SK-N-SH (cell line): ENCODE results near the gene DYNC2LI1. TPM values are rescaled to one million over a fixed set of nuclear protein-coding genes. Genes with fewer than 3 reads are reported as not detected.

ENCODE experiments used
- CTCF ChIA-PET: fragments of 300-600, 350-600 bp; formaldehyde crosslinking; extraction: SDS; loops from one replicate; lab custom pipeline; 2021; lab: Yijun Ruan, JAX
- POLR2A ChIA-PET: fragments of 350-600 bp; sonication (Branson Sonifier 250); formaldehyde crosslinking; extraction: SDS; loops from one replicate; lab custom pipeline; 2020; ENCODE audit warnings: antibody characterized with exemption, inconsistent platforms; lab: Yijun Ruan, JAX
- DNase-seq: peaks from one replicate; pipeline ENCODE4 v3.0.0; 2012
- H2AFZ ChIP-seq: fragments of 200-600 bp; sonication (generic); 2 replicates; pipeline ENCODE4 v1.8.1; 2016; ENCODE audit warnings: antibody characterized with exemption, mild to moderate bottlenecking, low read depth
- H3F3A ChIP-seq: fragments of 200-600 bp; sonication (generic); replicated peaks from 2 replicates; pipeline ENCODE3; 2016; ENCODE audit warnings: antibody characterized with exemption, mild to moderate bottlenecking; ENCODE audit not compliant: insufficient read depth
- H3K27ac ChIP-seq, 2 experiments: fragments of 200-500 bp in 1 of 2; fragments of 200-600 bp in 1 of 2; sonication (Bioruptor generic) in 1 of 2; sonication (generic), shearing (Covaris generic) in 1 of 2; 2 replicates each; pipeline versions ENCODE4 v1.5.1 to v1.6.1; 2014 to 2016; ENCODE audit warnings: low read depth in 2 of 2, inconsistent platforms in 1 of 2, low read length in 1 of 2, mild to moderate bottlenecking in 1 of 2, mixed read lengths in 1 of 2
- H3K27me3 ChIP-seq: fragments of 200-600 bp; sonication (generic), shearing (Covaris generic); 2 replicates; pipeline ENCODE4 v1.6.1; 2016; ENCODE audit warnings: mixed run types; ENCODE audit not compliant: insufficient read depth
- H3K36me3 ChIP-seq, 2 experiments: fragments of 200-500 bp in 1 of 2; fragments of 200-600 bp in 1 of 2; sonication (Bioruptor generic) in 1 of 2; sonication (generic) in 1 of 2; replicated peaks in 1 of 2; 2 replicates each; pipeline versions ENCODE3 to v1.5.1; 2014 to 2016; ENCODE audit warnings: low read length in 1 of 2, mild to moderate bottlenecking in 1 of 2; ENCODE audit not compliant: insufficient read depth in 2 of 2, control insufficient read depth in 1 of 2
- H3K4me1 ChIP-seq, 2 experiments: fragments of 200-500 bp in 1 of 2; fragments of 200-600 bp in 1 of 2; sonication (Bioruptor generic) in 1 of 2; sonication (generic), shearing (Covaris generic) in 1 of 2; 2 replicates each; pipeline versions ENCODE4 v1.5.1 to v1.6.1; 2014 to 2016; ENCODE audit warnings: low read depth in 1 of 2, low read length in 1 of 2, mixed run types in 1 of 2; ENCODE audit not compliant: insufficient read depth in 2 of 2, control insufficient read depth in 1 of 2
- H3K4me2 ChIP-seq: fragments of 200-600 bp; sonication (generic), shearing (Covaris generic); 2 replicates; pipeline ENCODE4 v1.6.1; 2017; ENCODE audit warnings: mixed run types
- H3K4me3 ChIP-seq, 2 experiments: fragments of 200-500 bp in 1 of 2; fragments of 200-600 bp in 1 of 2; sonication (Bioruptor generic) in 1 of 2; sonication (generic), shearing (Covaris generic) in 1 of 2; 2 replicates each; pipeline versions ENCODE4 v1.5.1 to v1.8.1; 2014 to 2016; ENCODE audit warnings: low read depth in 2 of 2, inconsistent platforms in 1 of 2, low read length in 1 of 2, mild to moderate bottlenecking in 1 of 2, mixed read lengths in 1 of 2, moderate library complexity in 1 of 2
- H3K79me2 ChIP-seq: fragments of 200-600 bp; sonication (generic); 2 replicates; pipeline ENCODE4 v1.8.1; 2017; ENCODE audit warnings: mild to moderate bottlenecking; ENCODE audit not compliant: insufficient read depth
- H3K9ac ChIP-seq: fragments of 200-600 bp; sonication (generic); 2 replicates; pipeline ENCODE4 v1.6.1; 2017; ENCODE audit warnings: mixed run types
- H3K9me2 ChIP-seq: fragments of 200-600 bp; sonication (generic); 2 replicates; pipeline ENCODE4 v1.6.1; 2017; ENCODE audit warnings: mixed run types
- H3K9me3 ChIP-seq: fragments of 200-600 bp; sonication (generic); 2 replicates; pipeline ENCODE4 v1.6.1; 2017; ENCODE audit warnings: mixed run types, mild to moderate bottlenecking, moderate library complexity
- H4K20me1 ChIP-seq: fragments of 200-600 bp; sonication (generic); 2 replicates; pipeline ENCODE4 v1.6.1; 2017; ENCODE audit warnings: mild to moderate bottlenecking, mixed run types; ENCODE audit not compliant: insufficient read depth
- CHD2 ChIP-seq: fragments of 150-350 bp; IDR thresholded peaks from 2 replicates; pipeline ENCODE4 v1.6.1; 2018; ENCODE audit warnings: low read length; ENCODE audit not compliant: partially characterized antibody
- ELF1 ChIP-seq: IDR thresholded peaks from 2 replicates; pipeline ENCODE4 v1.4.0; 2012
- EP300 ChIP-seq, 2 experiments: IDR thresholded peaks; 2 replicates each; pipeline versions ENCODE4 v1.4.0 to v1.6.1; 2012; ENCODE audit warnings: borderline replicate concordance in 1 of 2, low read depth in 1 of 2, low read length in 1 of 2
- FOSL2 ChIP-seq: IDR thresholded peaks from 2 replicates; pipeline ENCODE4 v1.4.0; 2012; ENCODE audit warnings: low read depth, mild to moderate bottlenecking, moderate library complexity, borderline replicate concordance
- FOXM1 ChIP-seq: IDR thresholded peaks from 2 replicates; pipeline ENCODE4 v1.4.0; 2012; ENCODE audit warnings: low read depth, mild to moderate bottlenecking
- GATA2 ChIP-seq: sonication (generic); formaldehyde crosslinking; IDR thresholded peaks from 2 replicates; pipeline ENCODE4 v1.5.0; 2020; ENCODE audit warnings: mild to moderate bottlenecking, missing genetic modification reagents
- JUND ChIP-seq: IDR thresholded peaks from 2 replicates; pipeline ENCODE4 v1.4.0; 2012
- RAD21 ChIP-seq: IDR thresholded peaks from 2 replicates; pipeline ENCODE4 v1.6.1; 2012; ENCODE audit warnings: mild to moderate bottlenecking, low read length
- REST ChIP-seq: IDR thresholded peaks from 2 replicates; pipeline ENCODE4 v1.6.1; 2012; ENCODE audit warnings: mild to moderate bottlenecking, low read depth, low read length, moderate library complexity
- RFX5 ChIP-seq: IDR thresholded peaks from 2 replicates; pipeline ENCODE4 v1.6.1; 2012; ENCODE audit warnings: mild to moderate bottlenecking, improper control_type of control experiment, low read length
- RXRA ChIP-seq: IDR thresholded peaks from 2 replicates; pipeline ENCODE4 v1.4.0; 2012; ENCODE audit warnings: low read depth, mild to moderate bottlenecking, borderline replicate concordance
- TEAD4 ChIP-seq: IDR thresholded peaks from 2 replicates; pipeline ENCODE4 v1.4.0; 2012; ENCODE audit warnings: mild to moderate bottlenecking, borderline replicate concordance; ENCODE audit not compliant: insufficient read depth
- YY1 ChIP-seq: IDR thresholded peaks from 2 replicates; pipeline ENCODE4 v1.4.0; 2012; ENCODE audit warnings: low read depth, mild to moderate bottlenecking
- ZBTB33 ChIP-seq: IDR thresholded peaks from 2 replicates; pipeline ENCODE4 v1.4.0; 2012; ENCODE audit warnings: low read depth, borderline replicate concordance
- WGBS: methylation state at CpG from one replicate; pipeline ENCODE4 v1.1.6; 2017; ENCODE audit warnings: low lambda C conversion rate; 5-methylcytosine and 5-hydroxymethylcytosine counted together
- polyA plus RNA-seq, 3 experiments: library from polyadenylated mRNA; depleted of rRNA; stranded (reverse); fragments of >200 nt; gene quantifications; 2 replicates each; pipeline ENCODE4 v1.2.3, GENCODE V29; 2012
- TF ChIP-seq, protein P1 (sequence below): fragments of 150-350 bp; IDR thresholded peaks from 2 replicates; pipeline ENCODE4 v1.6.1; 2017; ENCODE audit warnings: antibody characterized with exemption, low read length, low read depth, borderline replicate concordance
- TF ChIP-seq, protein P2 (sequence below): IDR thresholded peaks from 2 replicates; pipeline ENCODE4 v1.4.0; 2012; ENCODE audit warnings: low read depth, borderline replicate concordance

The DYNC2LI1 gene
- polyA plus RNA-seq, 1 of the 3 experiments (the other 2 are of a cell fraction): 20.4 TPM

- no peak overlapping the region for H3K4me3 ChIP-seq
- H3K4me2 ChIP-seq: no peak overlapping the region
- H3K36me3 ChIP-seq: no peaks in the 10 kb centered on the region
- H3K9me2 ChIP-seq: no peaks in the 10 kb centered on the region
- DNase-seq: no peak
- no peaks in the 10 kb centered on the region for H3F3A ChIP-seq
- H3K9ac ChIP-seq: no peak overlapping the region
- WGBS: 77% methylated on average over 9 of the region's 9 CpGs
- no peak overlapping the region for H2AFZ ChIP-seq
- ChIA-PET CTCF (interaction anchor here (1.7 kb wide), 1 partner anchor 35 kb away, joined by 8 read pairs; no protein-coding TSS in a partner anchor), POLR2A (no interaction called here)
- H4K20me1 ChIP-seq: no peaks in the 10 kb centered on the region
- no peaks in the 10 kb centered on the region for H3K9me3 ChIP-seq
- H3K27me3 ChIP-seq: peaks cover 46% of the 10 kb centered on the region
- H3K79me2 ChIP-seq: no peaks in the 10 kb centered on the region
- TF ChIP-seq RXRA (no peak), ELF1 (no peak), FOXM1 (no peak), ZBTB33 (no peak), CHD2 (no peak), JUND (no peak), RAD21 (no peak), FOSL2 (no peak), RFX5 (no peak), TEAD4 (no peak), EP300 (IDR thresholded peaks at IDR 0.05; ENCODE audit: borderline replicate concordance in 1 of 2, low read depth in 1 of 2, low read length in 1 of 2) (no peak), GATA2 (CRISPR knock-in tag) (no peak), YY1 (no peak), REST (no peak)
- TF ChIP-seq, protein P1, sequence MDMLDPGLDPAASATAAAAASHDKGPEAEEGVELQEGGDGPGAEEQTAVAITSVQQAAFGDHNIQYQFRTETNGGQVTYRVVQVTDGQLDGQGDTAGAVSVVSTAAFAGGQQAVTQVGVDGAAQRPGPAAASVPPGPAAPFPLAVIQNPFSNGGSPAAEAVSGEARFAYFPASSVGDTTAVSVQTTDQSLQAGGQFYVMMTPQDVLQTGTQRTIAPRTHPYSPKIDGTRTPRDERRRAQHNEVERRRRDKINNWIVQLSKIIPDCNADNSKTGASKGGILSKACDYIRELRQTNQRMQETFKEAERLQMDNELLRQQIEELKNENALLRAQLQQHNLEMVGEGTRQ: no peak
- TF ChIP-seq, protein P2, sequence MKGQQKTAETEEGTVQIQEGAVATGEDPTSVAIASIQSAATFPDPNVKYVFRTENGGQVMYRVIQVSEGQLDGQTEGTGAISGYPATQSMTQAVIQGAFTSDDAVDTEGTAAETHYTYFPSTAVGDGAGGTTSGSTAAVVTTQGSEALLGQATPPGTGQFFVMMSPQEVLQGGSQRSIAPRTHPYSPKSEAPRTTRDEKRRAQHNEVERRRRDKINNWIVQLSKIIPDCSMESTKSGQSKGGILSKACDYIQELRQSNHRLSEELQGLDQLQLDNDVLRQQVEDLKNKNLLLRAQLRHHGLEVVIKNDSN: no peak
- peaks cover 0 to 3% of the 10 kb centered on the region in 2 experiments; a peak in 1 of 4 replicates for H3K4me1 ChIP-seq
- H3K27ac ChIP-seq: no peak overlapping the region
Measured at GRCh38 chr2:43842866-43843226, 69.0 kb downstream of the DYNC2LI1 start.
